ELR (cell line): Measurements from ENCODE around the gene NGDN.

Experiments used
- DNase-seq: peaks from one replicate; pipeline ENCODE4 v3.0.0-alpha.2; 2015; ENCODE audit warnings: low read depth

Gene NGDN

GRCh38 chr14:23521785-23522640 lies 52.5 kb downstream of the NGDN start:
- DNase-seq, result no peak

- DNase-seq, result no peak
Observed at GRCh38 chr14:23522643-23523198, 53.2 kb downstream of the NGDN start.

GRCh38 chr14:23523229-23524016 lies 53.9 kb downstream of the NGDN start:
- DNase-seq, result no peak

GRCh38 chr14:23524954-23525353 lies 55.5 kb downstream of the NGDN start:
- no peak for DNase-seq

- no peak for DNase-seq
Observed at GRCh38 chr14:23525611-23526010, 56.1 kb downstream of the NGDN start.
